Panc1 (cell line): ENCODE results near the gene TOR2A. TPM values are rescaled to one million over a fixed set of nuclear protein-coding genes. Genes with fewer than 3 reads are reported as not detected.

Experiments
- ATAC-seq: fragments of 200-7000 bp; cut with Tn5 transposase; 2 replicates; pipeline ENCODE4 v1.9.1; 2020; ENCODE audit warnings: mild to moderate bottlenecking, moderate library complexity
- BruUV-seq: library from RNA; stranded (reverse); fragments of 400-500 nt; replicated peaks from 2 replicates; lab custom pipeline; 2021; lab: Mats Ljungman, UMichigan
- CTCF ChIA-PET: fragments of 300-600 bp; sonication (Branson Sonifier 250); formaldehyde crosslinking; loops from one replicate; lab custom pipeline; 2022; ENCODE audit warnings: antibody characterized with exemption; lab: Charles Lee
- POLR2A ChIA-PET: fragments of 300-600 bp; sonication (Branson Sonifier 250); formaldehyde crosslinking; loops from one replicate; lab custom pipeline; 2022; ENCODE audit warnings: antibody characterized with exemption; lab: Charles Lee
- DNase-seq: peaks from one replicate; pipeline ENCODE4 v3.0.0-alpha.2; 2010; ENCODE audit warnings: low read depth, low spot score
- H3K27ac ChIP-seq: 2 replicates; pipeline ENCODE4 v1.5.1; 2011; ENCODE audit warnings: mild to moderate bottlenecking, low read length, inconsistent platforms
- H3K27me3 ChIP-seq: fragments of 200-500 bp; sonication (Bioruptor generic); 2 replicates; pipeline ENCODE4 v1.6.0; 2014; ENCODE audit warnings: low read length, inconsistent platforms; ENCODE audit not compliant: control insufficient read depth, insufficient read depth
- H3K36me3 ChIP-seq: fragments of 200-500 bp; sonication (Bioruptor generic); 2 replicates; pipeline ENCODE4 v1.5.1; 2014; ENCODE audit warnings: inconsistent platforms, mild to moderate bottlenecking, low read length, moderate library complexity; ENCODE audit not compliant: control insufficient read depth, insufficient read depth
- H3K4me1 ChIP-seq: 2 replicates; pipeline ENCODE4 v1.5.1; 2011; ENCODE audit warnings: inconsistent platforms, mild to moderate bottlenecking, low read length, moderate library complexity; ENCODE audit not compliant: control insufficient read depth, insufficient read depth
- H3K4me3 ChIP-seq, 2 experiments: 2 replicates each; pipeline ENCODE4 v1.5.1; 2011 to 2012; ENCODE audit warnings: low read depth in 2 of 2, low read length in 2 of 2, mild to moderate bottlenecking in 2 of 2, inconsistent platforms in 1 of 2, moderate library complexity in 1 of 2
- H3K9me3 ChIP-seq: fragments of 200-500 bp; sonication (Bioruptor generic); 2 replicates; pipeline ENCODE4 v1.5.1; 2014; ENCODE audit warnings: low read depth, mild to moderate bottlenecking, inconsistent platforms, low read length, moderate library complexity; ENCODE audit not compliant: control insufficient read depth, insufficient read depth
- POLR2AphosphoS5 ChIP-seq: IDR thresholded peaks from 2 replicates; pipeline ENCODE4 v1.6.1; 2012; ENCODE audit warnings: mild to moderate bottlenecking, low read depth, low read length, moderate library complexity
- SIN3A ChIP-seq: IDR thresholded peaks from 2 replicates; pipeline ENCODE4 v1.6.1; 2012; ENCODE audit warnings: low read depth, mild to moderate bottlenecking, low read length, moderate library complexity, borderline replicate concordance; ENCODE audit not compliant: insufficient read depth
- TCF7L2 ChIP-seq: IDR thresholded peaks from 2 replicates; pipeline ENCODE4 v1.6.1; 2011; ENCODE audit warnings: mild to moderate bottlenecking, low read depth, low read length, inconsistent platforms
- in situ Hi-C: cut with HindIII; loops from 2 replicates; pipeline ENCODE4 v1.10.0; 2016; ENCODE audit warnings: low sequenced_read_pairs, low pct_unique_long_range_greater_than_20kb
- intact Hi-C: fragments of 100-400 bp; cut with micrococcal nuclease; formaldehyde crosslinking; loops from one replicate; pipeline ENCODE4 v1.10.0; 2022; ENCODE audit not compliant: unreplicated experiment
- total RNA-seq: library from RNA; stranded (reverse); gene quantifications from one replicate; pipeline ENCODE4 v1.2.1, GENCODE V29; 2021; ENCODE audit not compliant: unreplicated experiment
- TF ChIP-seq, protein P1 (sequence below): fragments of 450-650 bp; IDR thresholded peaks from 2 replicates; pipeline ENCODE4 v1.5.1; 2017; ENCODE audit warnings: mild to moderate bottlenecking
- TF ChIP-seq, protein P2 (sequence below), 2 experiments: IDR thresholded peaks; 2 replicates each; pipeline ENCODE4 v1.6.1; 2011 to 2012; ENCODE audit warnings: low read depth in 2 of 2, control low read depth in 1 of 2, low read length in 1 of 2, mild to moderate bottlenecking in 1 of 2, moderate library complexity in 1 of 2; ENCODE audit not compliant: insufficient read depth in 1 of 2

Gene TOR2A
- total RNA-seq, 1 experiment from 2014 or later: 8.2 TPM

DNA sequence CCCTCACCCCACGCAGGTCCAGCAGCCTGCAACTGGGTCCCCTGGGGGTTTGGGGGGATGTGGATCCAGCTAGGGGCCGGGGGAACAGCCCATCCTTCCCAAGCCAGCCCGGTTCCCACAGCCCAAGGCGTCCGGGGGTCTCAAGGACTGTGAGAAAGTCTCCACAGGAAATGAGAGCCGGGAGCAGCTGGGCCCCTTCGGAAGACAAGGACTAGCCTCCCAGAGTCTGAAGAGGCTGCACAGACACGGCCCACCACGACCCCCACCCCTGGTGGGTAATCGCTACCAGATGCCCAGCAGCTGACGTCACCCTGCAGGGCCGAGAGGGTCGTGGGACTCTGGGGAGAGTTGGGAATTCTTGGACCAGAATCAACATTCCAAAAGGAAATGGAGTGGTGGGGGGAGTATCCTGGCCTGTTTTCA is 32.8 kb upstream of the TOR2A start:
- CTCF ChIA-PET: no interaction called here
- in situ Hi-C loops: no loop called here
- intact Hi-C loops: no loop called here
- POLR2A ChIA-PET: no interaction called here
- H3K27ac ChIP-seq: no peak overlapping the region
- no TSS peak for BruUV-seq
- no peaks in the 10 kb centered on the region for H3K36me3 ChIP-seq
- no peaks in the 10 kb centered on the region for H3K9me3 ChIP-seq
- no peak overlapping the region for H3K4me3 ChIP-seq
- no peaks in the 10 kb centered on the region for H3K4me1 ChIP-seq
- DNase-seq (no peak), ATAC-seq (no peak)
- no peaks in the 10 kb centered on the region for H3K27me3 ChIP-seq
- no peak for TF ChIP-seq SIN3A
- TF ChIP-seq, protein P1, sequence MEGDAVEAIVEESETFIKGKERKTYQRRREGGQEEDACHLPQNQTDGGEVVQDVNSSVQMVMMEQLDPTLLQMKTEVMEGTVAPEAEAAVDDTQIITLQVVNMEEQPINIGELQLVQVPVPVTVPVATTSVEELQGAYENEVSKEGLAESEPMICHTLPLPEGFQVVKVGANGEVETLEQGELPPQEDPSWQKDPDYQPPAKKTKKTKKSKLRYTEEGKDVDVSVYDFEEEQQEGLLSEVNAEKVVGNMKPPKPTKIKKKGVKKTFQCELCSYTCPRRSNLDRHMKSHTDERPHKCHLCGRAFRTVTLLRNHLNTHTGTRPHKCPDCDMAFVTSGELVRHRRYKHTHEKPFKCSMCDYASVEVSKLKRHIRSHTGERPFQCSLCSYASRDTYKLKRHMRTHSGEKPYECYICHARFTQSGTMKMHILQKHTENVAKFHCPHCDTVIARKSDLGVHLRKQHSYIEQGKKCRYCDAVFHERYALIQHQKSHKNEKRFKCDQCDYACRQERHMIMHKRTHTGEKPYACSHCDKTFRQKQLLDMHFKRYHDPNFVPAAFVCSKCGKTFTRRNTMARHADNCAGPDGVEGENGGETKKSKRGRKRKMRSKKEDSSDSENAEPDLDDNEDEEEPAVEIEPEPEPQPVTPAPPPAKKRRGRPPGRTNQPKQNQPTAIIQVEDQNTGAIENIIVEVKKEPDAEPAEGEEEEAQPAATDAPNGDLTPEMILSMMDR: no peak
- TF ChIP-seq, protein P2, sequence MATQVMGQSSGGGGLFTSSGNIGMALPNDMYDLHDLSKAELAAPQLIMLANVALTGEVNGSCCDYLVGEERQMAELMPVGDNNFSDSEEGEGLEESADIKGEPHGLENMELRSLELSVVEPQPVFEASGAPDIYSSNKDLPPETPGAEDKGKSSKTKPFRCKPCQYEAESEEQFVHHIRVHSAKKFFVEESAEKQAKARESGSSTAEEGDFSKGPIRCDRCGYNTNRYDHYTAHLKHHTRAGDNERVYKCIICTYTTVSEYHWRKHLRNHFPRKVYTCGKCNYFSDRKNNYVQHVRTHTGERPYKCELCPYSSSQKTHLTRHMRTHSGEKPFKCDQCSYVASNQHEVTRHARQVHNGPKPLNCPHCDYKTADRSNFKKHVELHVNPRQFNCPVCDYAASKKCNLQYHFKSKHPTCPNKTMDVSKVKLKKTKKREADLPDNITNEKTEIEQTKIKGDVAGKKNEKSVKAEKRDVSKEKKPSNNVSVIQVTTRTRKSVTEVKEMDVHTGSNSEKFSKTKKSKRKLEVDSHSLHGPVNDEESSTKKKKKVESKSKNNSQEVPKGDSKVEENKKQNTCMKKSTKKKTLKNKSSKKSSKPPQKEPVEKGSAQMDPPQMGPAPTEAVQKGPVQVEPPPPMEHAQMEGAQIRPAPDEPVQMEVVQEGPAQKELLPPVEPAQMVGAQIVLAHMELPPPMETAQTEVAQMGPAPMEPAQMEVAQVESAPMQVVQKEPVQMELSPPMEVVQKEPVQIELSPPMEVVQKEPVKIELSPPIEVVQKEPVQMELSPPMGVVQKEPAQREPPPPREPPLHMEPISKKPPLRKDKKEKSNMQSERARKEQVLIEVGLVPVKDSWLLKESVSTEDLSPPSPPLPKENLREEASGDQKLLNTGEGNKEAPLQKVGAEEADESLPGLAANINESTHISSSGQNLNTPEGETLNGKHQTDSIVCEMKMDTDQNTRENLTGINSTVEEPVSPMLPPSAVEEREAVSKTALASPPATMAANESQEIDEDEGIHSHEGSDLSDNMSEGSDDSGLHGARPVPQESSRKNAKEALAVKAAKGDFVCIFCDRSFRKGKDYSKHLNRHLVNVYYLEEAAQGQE (IDR thresholded peaks at IDR 0.05; ENCODE audit: insufficient read depth in 1 of 2, low read depth in 2 of 2, low read length in 1 of 2): no peak
- no peak for TF ChIP-seq TCF7L2
- no peak for TF ChIP-seq POLR2AphosphoS5

DNA sequence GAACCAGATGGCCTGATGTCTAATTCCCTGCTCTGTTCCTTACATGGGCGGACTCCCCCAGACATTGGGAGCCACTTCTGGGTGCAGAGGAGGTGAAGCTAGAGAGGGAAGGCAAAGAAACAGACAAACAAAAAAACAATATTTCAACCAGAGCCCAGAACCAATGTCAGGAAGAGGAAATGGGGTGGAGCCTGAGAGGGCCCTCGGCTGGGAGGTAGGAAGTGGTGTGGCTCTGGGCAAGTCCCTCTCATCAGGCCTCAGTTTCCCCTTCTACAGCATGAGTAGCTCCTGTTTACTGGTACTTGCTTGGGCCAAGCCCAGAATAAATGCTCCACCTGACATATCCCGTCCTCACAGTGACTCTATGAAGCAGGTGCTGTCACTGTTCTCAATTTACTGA is 32.3 kb upstream of the TOR2A start:
- ChIA-PET POLR2A (no interaction called here), CTCF (interaction anchor here (0.6 kb wide), 1 partner anchor 9 kb away, joined by 3 read pairs; no protein-coding TSS in a partner anchor)
- Histone ChIP-seq H3K4me3 (no peak overlapping the region), H3K9me3 (no peaks in the 10 kb centered on the region), H3K27ac (no peak overlapping the region), H3K36me3 (no peaks in the 10 kb centered on the region), H3K4me1 (no peaks in the 10 kb centered on the region), H3K27me3 (no peaks in the 10 kb centered on the region)
- BruUV-seq: no TSS peak
- intact Hi-C loops: no loop called here
- no peak for ATAC-seq
- no peak for DNase-seq
- no peak for TF ChIP-seq SIN3A
- TF ChIP-seq, protein P1: no peak
- TF ChIP-seq, protein P2 (IDR thresholded peaks at IDR 0.05; ENCODE audit: insufficient read depth in 1 of 2, low read depth in 2 of 2, low read length in 1 of 2): no peak
- no peak for TF ChIP-seq POLR2AphosphoS5
- no peak for TF ChIP-seq TCF7L2
- in situ Hi-C loops: no loop called here
